ENCODE measurements around the gene NUDT3. TPM values are rescaled to one million over a fixed set of nuclear protein-coding genes. Genes with fewer than 3 reads are reported as not detected.

The NUDT3 gene
- polyA plus RNA-seq, 3 donors: 9.3 to 33.3 (median 10.9) TPM

- H3K27ac Mint-ChIP-seq: peak overlapping the region in 6 of 7 donors; percentile 58 to 96 (median 78)
- H3K9me3 Mint-ChIP-seq: no peaks in the 10 kb centered on the region
- H3K36me3 ChIP-seq (replicated peaks in 1 of 2; ENCODE audit: control insufficient read depth in 1 of 2, insufficient read depth in 2 of 2, low read length in 2 of 2): peaks cover 25 to 35% of the 10 kb centered on the region in 2 donors
- no peaks in the 10 kb centered on the region for H3K9me3 ChIP-seq (replicated peaks in 1 of 2; ENCODE audit: control insufficient read depth in 1 of 2, insufficient read depth in 1 of 2, low read length in 2 of 2)
- H3K27ac ChIP-seq (ENCODE audit: low read depth in 1 of 2, low read length in 2 of 2): peak overlapping the region in 1 of 2 donors; percentile 66
- H4K20me1 ChIP-seq (ENCODE audit: insufficient read depth, low read length): peaks cover 82% of the 10 kb centered on the region
- H3K36me3 Mint-ChIP-seq: peaks cover 58 to 61% of the 10 kb centered on the region in 2 donors
- peak overlapping the region in 1 of 3 experiments; percentile 49 for H3K4me3 ChIP-seq (replicated peaks in 1 of 3; ENCODE audit: low read depth in 2 of 3, low read length in 3 of 3)
- H3K4me2 ChIP-seq (replicated peaks; ENCODE audit: extremely low read depth, low read length, poor library complexity, severe bottlenecking): peak overlapping the region; percentile 64
- intact Hi-C loops (cut with micrococcal nuclease): no loop called here
- no peaks in the 10 kb centered on the region for H3K27me3 ChIP-seq (ENCODE audit: control insufficient read depth in 2 of 2, insufficient read depth in 2 of 2, low read length in 2 of 2)
- H3K4me3 Mint-ChIP-seq: peak overlapping the region in 1 of 2 donors; percentile 49
- no peak overlapping the region for H2AFZ ChIP-seq (ENCODE audit: insufficient read depth, low read depth, low read length, poor library complexity, severe bottlenecking)
- 62% methylated on average over 3 of the region's 5 CpGs for WGBS (ENCODE audit: insufficient coverage)
- H3K4me1 ChIP-seq (ENCODE audit: control insufficient read depth in 1 of 2, insufficient read depth in 2 of 2, low read length in 2 of 2): peaks cover 29 to 40% of the 10 kb centered on the region in 2 donors
- H3K4me1 Mint-ChIP-seq: peaks cover 66% of the 10 kb centered on the region
- H3K27me3 Mint-ChIP-seq (ENCODE audit: low read depth in 3 of 3): no peaks in the 10 kb centered on the region
- no peak for DNase-seq
- no peak overlapping the region for H3K9ac ChIP-seq (ENCODE audit: insufficient read depth, low read length, poor library complexity, severe bottlenecking)
- TF ChIP-seq, protein P1, sequence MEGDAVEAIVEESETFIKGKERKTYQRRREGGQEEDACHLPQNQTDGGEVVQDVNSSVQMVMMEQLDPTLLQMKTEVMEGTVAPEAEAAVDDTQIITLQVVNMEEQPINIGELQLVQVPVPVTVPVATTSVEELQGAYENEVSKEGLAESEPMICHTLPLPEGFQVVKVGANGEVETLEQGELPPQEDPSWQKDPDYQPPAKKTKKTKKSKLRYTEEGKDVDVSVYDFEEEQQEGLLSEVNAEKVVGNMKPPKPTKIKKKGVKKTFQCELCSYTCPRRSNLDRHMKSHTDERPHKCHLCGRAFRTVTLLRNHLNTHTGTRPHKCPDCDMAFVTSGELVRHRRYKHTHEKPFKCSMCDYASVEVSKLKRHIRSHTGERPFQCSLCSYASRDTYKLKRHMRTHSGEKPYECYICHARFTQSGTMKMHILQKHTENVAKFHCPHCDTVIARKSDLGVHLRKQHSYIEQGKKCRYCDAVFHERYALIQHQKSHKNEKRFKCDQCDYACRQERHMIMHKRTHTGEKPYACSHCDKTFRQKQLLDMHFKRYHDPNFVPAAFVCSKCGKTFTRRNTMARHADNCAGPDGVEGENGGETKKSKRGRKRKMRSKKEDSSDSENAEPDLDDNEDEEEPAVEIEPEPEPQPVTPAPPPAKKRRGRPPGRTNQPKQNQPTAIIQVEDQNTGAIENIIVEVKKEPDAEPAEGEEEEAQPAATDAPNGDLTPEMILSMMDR (IDR thresholded peaks at IDR 0.05): no peak
- H3K79me2 ChIP-seq (ENCODE audit: insufficient read depth, low read length): peaks cover 30% of the 10 kb centered on the region
These were observed 149.2 kb downstream of the NUDT3 start for GRCh38 chr6:34243131-34243771.

DNA sequence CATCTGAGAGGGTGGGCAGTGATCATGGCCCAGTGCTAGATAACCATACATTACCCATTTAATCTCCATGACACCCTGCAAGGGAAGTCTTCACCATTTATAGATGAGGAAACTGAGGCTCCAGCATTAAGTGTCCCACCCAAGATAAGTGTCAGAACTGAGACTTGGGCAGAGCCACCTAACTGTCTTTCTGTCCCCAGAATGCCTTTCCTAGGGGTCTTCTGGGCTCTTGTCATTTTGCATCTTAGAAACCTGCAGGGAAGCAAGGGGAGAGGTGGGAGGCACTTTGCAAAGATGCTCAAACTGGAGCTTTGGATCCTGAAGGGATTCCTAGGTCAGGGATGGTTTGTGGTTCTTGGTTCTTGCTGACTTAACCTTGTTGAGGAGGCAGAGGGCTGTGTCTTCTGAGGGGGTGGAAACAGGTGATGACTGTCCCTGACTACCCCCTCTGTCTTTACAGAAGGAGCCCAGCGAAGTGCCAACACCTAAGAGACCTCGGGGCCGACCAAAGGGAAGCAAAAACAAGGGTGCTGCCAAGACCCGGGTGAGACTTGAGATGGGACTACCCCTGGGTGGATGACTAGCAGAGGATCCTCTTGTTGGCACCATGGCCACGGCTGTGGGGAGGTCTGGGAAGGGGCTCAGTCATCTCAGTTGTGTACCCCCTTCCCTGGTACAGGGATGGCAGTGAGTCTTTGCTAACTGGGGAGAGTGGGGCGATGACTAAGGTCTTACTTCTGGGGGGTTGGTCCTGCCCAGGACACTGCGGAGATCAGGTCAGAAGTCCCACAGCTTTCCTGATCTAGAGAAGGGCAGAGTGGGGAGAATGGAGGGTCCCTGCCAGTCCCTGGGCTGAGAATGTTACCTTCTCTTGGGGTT, 150.0 kb downstream of the NUDT3 start:
- H3K4me1 Mint-ChIP-seq: peaks cover 60% of the 10 kb centered on the region
- Histone ChIP-seq H3K4me2 (replicated peaks; ENCODE audit: extremely low read depth, low read length, poor library complexity, severe bottlenecking) (no peak overlapping the region), H2AFZ (ENCODE audit: insufficient read depth, low read depth, low read length, poor library complexity, severe bottlenecking) (no peak overlapping the region)

More for the DNA sequence above, 150.0 kb downstream of the NUDT3 start:
- Mint-ChIP-seq H3K4me3 (no peak overlapping the region), H3K36me3 (peaks cover 58 to 62% of the 10 kb centered on the region in 2 donors), H3K9me3 (no peaks in the 10 kb centered on the region), H3K27ac (peak overlapping the region in 4 of 7 donors; percentile 65 to 92 (median 77)), H3K27me3 (ENCODE audit: low read depth in 3 of 3) (no peaks in the 10 kb centered on the region)
- no peaks in the 10 kb centered on the region for H3K9me3 ChIP-seq (replicated peaks in 1 of 2; ENCODE audit: control insufficient read depth in 1 of 2, insufficient read depth in 1 of 2, low read length in 2 of 2)
- intact Hi-C loops (cut with micrococcal nuclease): no loop called here
- H3K27me3 ChIP-seq (ENCODE audit: control insufficient read depth in 2 of 2, insufficient read depth in 2 of 2, low read length in 2 of 2): no peaks in the 10 kb centered on the region
- peaks cover 30% of the 10 kb centered on the region for H3K79me2 ChIP-seq (ENCODE audit: insufficient read depth, low read length)
- TF ChIP-seq, protein P1 (IDR thresholded peaks at IDR 0.05): no peak
- no peak overlapping the region for H3K9ac ChIP-seq (ENCODE audit: insufficient read depth, low read length, poor library complexity, severe bottlenecking)
- H3K4me1 ChIP-seq (ENCODE audit: control insufficient read depth in 1 of 2, insufficient read depth in 2 of 2, low read length in 2 of 2): peaks cover 23 to 39% of the 10 kb centered on the region in 2 donors
- 83% methylated on average over 4 of the region's 7 CpGs for WGBS (ENCODE audit: insufficient coverage)
- H3K36me3 ChIP-seq (replicated peaks in 1 of 2; ENCODE audit: control insufficient read depth in 1 of 2, insufficient read depth in 2 of 2, low read length in 2 of 2): peaks cover 25 to 35% of the 10 kb centered on the region in 2 donors
- no peak overlapping the region for H3K27ac ChIP-seq (ENCODE audit: low read depth in 1 of 2, low read length in 2 of 2)
- peaks cover 80% of the 10 kb centered on the region for H4K20me1 ChIP-seq (ENCODE audit: insufficient read depth, low read length)
- H3K4me3 ChIP-seq (replicated peaks in 1 of 3; ENCODE audit: low read depth in 2 of 3, low read length in 3 of 3): no peak overlapping the region
- no peak for DNase-seq
